GM23338 (cell line): ENCODE results near the gene PHYHD1. TPM values are rescaled to one million over a fixed set of nuclear protein-coding genes. Genes with fewer than 3 reads are reported as not detected.
A peak's percentile ranks its signal among the peaks of the same experiment; 100 is the strongest.

Experiments
- ATAC-seq: fragments of 200-7000 bp; cut with Tn5 transposase; 3 replicates; pipeline ENCODE4 v1.9.1; 2020
- DNase-seq: peaks from one replicate; pipeline ENCODE4 v3.0.0-alpha.2; 2015; ENCODE audit warnings: low spot score
- H2AFZ ChIP-seq: fragments of 200-600 bp; sonication (generic); 2 replicates; pipeline ENCODE4 v1.8.0; 2016; ENCODE audit warnings: antibody characterized with exemption, mild to moderate bottlenecking, moderate library complexity
- H3F3A ChIP-seq: fragments of 200-600 bp; sonication (generic); replicated peaks from 2 replicates; pipeline ENCODE4 v1.8.0; 2017; ENCODE audit warnings: antibody characterized with exemption, mixed run types, low read depth
- H3K27ac ChIP-seq: fragments of 200-600 bp; sonication (generic); 2 replicates; pipeline ENCODE4 v1.6.1; 2016; ENCODE audit warnings: low read depth
- H3K27me3 ChIP-seq: fragments of 200-600 bp; sonication (generic); 2 replicates; pipeline ENCODE4 v1.8.0; 2016; ENCODE audit warnings: mild to moderate bottlenecking, mixed run types, moderate library complexity; ENCODE audit not compliant: insufficient read depth
- H3K36me3 ChIP-seq: fragments of 200-600 bp; sonication (generic); 2 replicates; pipeline ENCODE4 v1.8.0; 2016; ENCODE audit warnings: mild to moderate bottlenecking; ENCODE audit not compliant: insufficient read depth
- H3K4me1 ChIP-seq: fragments of 200-600 bp; sonication (generic); 2 replicates; pipeline ENCODE4 v1.8.0; 2016; ENCODE audit warnings: mild to moderate bottlenecking, moderate library complexity; ENCODE audit not compliant: insufficient read depth
- H3K4me2 ChIP-seq: fragments of 200-600 bp; sonication (generic); 2 replicates; pipeline ENCODE4 v1.7.1; 2017; ENCODE audit warnings: mixed run types
- H3K4me3 ChIP-seq: fragments of 200-600 bp; sonication (generic); 2 replicates; pipeline ENCODE4 v1.6.1; 2016; ENCODE audit warnings: mixed run types
- H3K79me2 ChIP-seq: fragments of 200-600 bp; sonication (generic); replicated peaks from 2 replicates; pipeline ENCODE4 v1.8.0; 2017; ENCODE audit warnings: mild to moderate bottlenecking; ENCODE audit not compliant: insufficient read depth
- H3K9me2 ChIP-seq: fragments of 200-600 bp; sonication (generic); 2 replicates; pipeline ENCODE4 v1.8.0; 2017; ENCODE audit not compliant: insufficient read depth
- H4K20me1 ChIP-seq: fragments of 200-600 bp; sonication (generic); replicated peaks from 2 replicates; pipeline ENCODE4 v1.8.0; 2017; ENCODE audit warnings: mild to moderate bottlenecking; ENCODE audit not compliant: insufficient read depth
- H3K27ac Mint-ChIP-seq: 2 replicates; pipeline ENCODE4 v1.8.0; 2020; ENCODE audit warnings: inconsistent platforms, mild to moderate bottlenecking, moderate library complexity, mixed read lengths
- H3K27me3 Mint-ChIP-seq: 3 replicates; pipeline ENCODE4 v1.8.0; 2022; ENCODE audit warnings: low read depth, mild to moderate bottlenecking, moderate library complexity, mixed read lengths, inconsistent platforms; ENCODE audit not compliant: insufficient read depth, poor library complexity
- H3K36me3 Mint-ChIP-seq: 3 replicates; pipeline ENCODE4 v1.8.0; 2021; ENCODE audit warnings: low read depth, mild to moderate bottlenecking, inconsistent platforms, moderate library complexity, mixed read lengths
- H3K4me1 Mint-ChIP-seq: 3 replicates; pipeline ENCODE4 v1.8.0; 2020; ENCODE audit warnings: mild to moderate bottlenecking, inconsistent platforms, mixed read lengths
- H3K4me3 Mint-ChIP-seq: 3 replicates; pipeline ENCODE4 v1.8.0; 2021; ENCODE audit warnings: moderate library complexity, mild to moderate bottlenecking, inconsistent platforms, mixed read lengths
- H3K9me3 Mint-ChIP-seq: 3 replicates; pipeline ENCODE4 v1.8.0; 2020; ENCODE audit warnings: moderate library complexity, mild to moderate bottlenecking, inconsistent platforms, mixed read lengths
- CREB1 ChIP-seq: fragments of 250-450 bp; sonication (Bioruptor Pico); IDR thresholded peaks from 2 replicates; pipeline ENCODE4 v1.5.0; 2020; ENCODE audit warnings: low read depth, mild to moderate bottlenecking, moderate library complexity
- CTCF ChIP-seq, 2 experiments: fragments of 200-600 bp in 1 of 2; sonication (generic) in 1 of 2; conservative IDR thresholded peaks; 2 replicates each; pipeline versions ENCODE4 v1.5.1 to v1.6.1; 2016 to 2017; ENCODE audit warnings: antibody characterized with exemption in 2 of 2, low read depth in 2 of 2, mild to moderate bottlenecking in 2 of 2, moderate library complexity in 1 of 2
- ETS1 ChIP-seq: IDR thresholded peaks from 2 replicates; pipeline ENCODE4 v1.6.1; 2016; ENCODE audit warnings: antibody characterized with exemption
- EZH2phosphoT487 ChIP-seq: fragments of 200-600 bp; sonication (generic); IDR thresholded peaks from one replicate; pipeline ENCODE4 v1.8.1; 2018; ENCODE audit warnings: antibody characterized with exemption; ENCODE audit not compliant: unreplicated experiment
- JUNB ChIP-seq: IDR thresholded peaks from one replicate; pipeline ENCODE4 v1.6.1; 2016; ENCODE audit warnings: antibody characterized with exemption; ENCODE audit not compliant: unreplicated experiment
- NANOG ChIP-seq: IDR thresholded peaks from 2 replicates; pipeline ENCODE4 v1.6.1; 2016; ENCODE audit warnings: antibody characterized with exemption, borderline replicate concordance
- POLR2AphosphoS5 ChIP-seq: IDR thresholded peaks from 2 replicates; pipeline ENCODE4 v1.6.1; 2016; ENCODE audit warnings: antibody characterized with exemption, low read depth
- REST ChIP-seq: IDR thresholded peaks from one replicate; pipeline ENCODE4 v1.6.1; 2018; ENCODE audit warnings: antibody characterized with exemption; ENCODE audit not compliant: unreplicated experiment
- STAT1 ChIP-seq: IDR thresholded peaks from one replicate; pipeline ENCODE4 v1.6.1; 2016; ENCODE audit warnings: antibody characterized with exemption; ENCODE audit not compliant: unreplicated experiment
- ZNF114 ChIP-seq: fragments of 250-450 bp; sonication (Bioruptor Pico); IDR thresholded peaks from 2 replicates; pipeline ENCODE4 v1.5.0; 2020; ENCODE audit warnings: mild to moderate bottlenecking, moderate library complexity
- ZNF331 ChIP-seq: fragments of 250-450 bp; sonication (Bioruptor Pico); IDR thresholded peaks from 2 replicates; pipeline ENCODE4 v1.5.0; 2020; ENCODE audit warnings: low read depth, mild to moderate bottlenecking, moderate library complexity
- ZNF462 ChIP-seq: fragments of 250-450 bp; sonication (Bioruptor Pico); IDR thresholded peaks from 2 replicates; pipeline ENCODE4 v1.5.0; 2020; ENCODE audit warnings: mild to moderate bottlenecking, moderate library complexity
- polyA plus RNA-seq: library from polyadenylated mRNA; unstranded; fragments of >200 nt; fragmentation: Nextera tagmentation; extraction: Ambion mirVana; gene quantifications from 2 replicates; pipeline ENCODE4 v1.2.1, GENCODE V29; 2016
- total RNA-seq: library from RNA; depleted of rRNA; stranded (reverse); fragments of >200 nt; shearing (Covaris generic); gene quantifications from 2 replicates; pipeline ENCODE4 v1.2.3, GENCODE V29; 2014

The PHYHD1 gene
- total and polyA plus RNA-seq, 2 experiments from 2014 or later = 10.4 to 16.8 TPM

- TF ChIP-seq ZNF462 (CRISPR knock-in tag) (no peak), ZNF331 (CRISPR knock-in tag) (no peak), NANOG (no peak), ETS1 (no peak), EZH2phosphoT487 (no peak), ZNF114 (CRISPR knock-in tag) (no peak)
Observed at GRCh38 chr9:128918921-128919320, 1.9 kb upstream of the PHYHD1 start (continued).

GRCh38 chr9:128919402-128920089 lies 1.2 kb upstream of the PHYHD1 start:
- H3K9me2 ChIP-seq = no peaks in the 10 kb centered on the region
- no peak overlapping the region for H3K27ac ChIP-seq
- TF ChIP-seq STAT1 (no peak), CREB1 (CRISPR knock-in tag) (no peak), CTCF (conservative IDR thresholded peaks at IDR 0.05; ENCODE audit: low read depth in 2 of 2) (no peak), NANOG (no peak), EZH2phosphoT487 (no peak), POLR2AphosphoS5 (no peak), JUNB (no peak), REST (no peak), ZNF114 (CRISPR knock-in tag) (no peak)

More at GRCh38 chr9:128919402-128920089, 1.2 kb upstream of the PHYHD1 start:
- H3K27me3 Mint-ChIP-seq = peaks cover 12% of the 10 kb centered on the region
- no peaks in the 10 kb centered on the region for H3K9me3 Mint-ChIP-seq
- peaks cover 27% of the 10 kb centered on the region for H3K36me3 Mint-ChIP-seq
- H3K27ac Mint-ChIP-seq = 0 out of 2 replicates have a peak overlapping the region, but pooled peaks have one; percentile 72
- no peaks in the 10 kb centered on the region for H3K79me2 ChIP-seq
- no peak overlapping the region for H2AFZ ChIP-seq
- H3K4me1 ChIP-seq = peaks cover 9% of the 10 kb centered on the region
- no peak overlapping the region for H3K4me2 ChIP-seq
- H3K36me3 ChIP-seq = no peaks in the 10 kb centered on the region; the same call in 1 of the 2 replicates
- H3K4me3 ChIP-seq = no peak overlapping the region
- peaks cover 16% of the 10 kb centered on the region for H3K4me1 Mint-ChIP-seq
- DNase-seq (no peak), ATAC-seq (no peak)
- no peaks in the 10 kb centered on the region for H4K20me1 ChIP-seq
- no peaks in the 10 kb centered on the region for H3K27me3 ChIP-seq
- H3F3A ChIP-seq = peaks cover 12% of the 10 kb centered on the region; the same call in 1 of the 2 replicates
- no peak overlapping the region for H3K4me3 Mint-ChIP-seq
